GM23338 (cell line): ENCODE results near the gene PPIF.

Experiments
- CREB1 ChIP-seq: fragments of 250-450 bp; sonication (Bioruptor Pico); IDR thresholded peaks from 2 replicates; pipeline ENCODE4 v1.5.0; 2020; ENCODE audit warnings: low read depth, mild to moderate bottlenecking, moderate library complexity
- EZH2 ChIP-seq: fragments of 200-600 bp; sonication (generic); IDR thresholded peaks from one replicate; pipeline ENCODE4 v1.8.0; 2017; ENCODE audit warnings: antibody characterized with exemption, mild to moderate bottlenecking, low read depth; ENCODE audit not compliant: unreplicated experiment
- EZH2phosphoT487 ChIP-seq: fragments of 200-600 bp; sonication (generic); IDR thresholded peaks from one replicate; pipeline ENCODE4 v1.8.1; 2018; ENCODE audit warnings: antibody characterized with exemption; ENCODE audit not compliant: unreplicated experiment
- JUNB ChIP-seq: IDR thresholded peaks from one replicate; pipeline ENCODE4 v1.6.1; 2016; ENCODE audit warnings: antibody characterized with exemption; ENCODE audit not compliant: unreplicated experiment
- POLR2AphosphoS5 ChIP-seq: IDR thresholded peaks from 2 replicates; pipeline ENCODE4 v1.6.1; 2016; ENCODE audit warnings: antibody characterized with exemption, low read depth
- TF ChIP-seq, protein P1 (sequence below): IDR thresholded peaks from one replicate; pipeline ENCODE4 v1.6.1; 2018; ENCODE audit warnings: antibody characterized with exemption; ENCODE audit not compliant: unreplicated experiment
- TF ChIP-seq, protein P2 (sequence below), 2 experiments: fragments of 200-600 bp in 1 of 2; sonication (generic) in 1 of 2; conservative IDR thresholded peaks; 2 replicates each; pipeline versions ENCODE4 v1.5.1 to v1.6.1; 2016 to 2017; ENCODE audit warnings: antibody characterized with exemption in 2 of 2, low read depth in 2 of 2, mild to moderate bottlenecking in 2 of 2, moderate library complexity in 1 of 2
- TF ChIP-seq, protein P3 (sequence below): IDR thresholded peaks from 2 replicates; pipeline ENCODE4 v1.6.1; 2016; ENCODE audit warnings: antibody characterized with exemption

DNA sequence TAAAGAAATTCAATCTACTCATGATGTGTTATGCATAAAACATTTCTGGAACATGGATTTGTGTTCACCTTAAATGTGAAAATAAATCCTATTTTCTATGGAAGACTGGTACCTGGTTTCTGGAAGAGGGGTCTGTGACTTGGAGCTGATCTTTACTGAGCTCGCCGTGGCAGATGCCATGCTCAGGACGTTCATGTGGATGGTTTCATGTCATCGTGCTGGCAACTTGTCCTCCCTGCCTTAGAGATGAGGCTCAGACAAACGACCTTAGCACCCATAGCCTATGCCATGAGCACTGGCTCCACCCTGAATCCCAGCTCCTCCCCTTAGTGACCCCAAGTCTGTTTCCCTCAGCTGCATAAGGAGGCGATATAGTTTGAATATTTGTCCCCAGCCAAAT is 7.3 kb downstream of the PPIF start:
- TF ChIP-seq POLR2AphosphoS5 (no peak), EZH2 (no peak), EZH2phosphoT487 (no peak), CREB1 (CRISPR knock-in tag) (no peak), JUNB (no peak)
- TF ChIP-seq, protein P1, sequence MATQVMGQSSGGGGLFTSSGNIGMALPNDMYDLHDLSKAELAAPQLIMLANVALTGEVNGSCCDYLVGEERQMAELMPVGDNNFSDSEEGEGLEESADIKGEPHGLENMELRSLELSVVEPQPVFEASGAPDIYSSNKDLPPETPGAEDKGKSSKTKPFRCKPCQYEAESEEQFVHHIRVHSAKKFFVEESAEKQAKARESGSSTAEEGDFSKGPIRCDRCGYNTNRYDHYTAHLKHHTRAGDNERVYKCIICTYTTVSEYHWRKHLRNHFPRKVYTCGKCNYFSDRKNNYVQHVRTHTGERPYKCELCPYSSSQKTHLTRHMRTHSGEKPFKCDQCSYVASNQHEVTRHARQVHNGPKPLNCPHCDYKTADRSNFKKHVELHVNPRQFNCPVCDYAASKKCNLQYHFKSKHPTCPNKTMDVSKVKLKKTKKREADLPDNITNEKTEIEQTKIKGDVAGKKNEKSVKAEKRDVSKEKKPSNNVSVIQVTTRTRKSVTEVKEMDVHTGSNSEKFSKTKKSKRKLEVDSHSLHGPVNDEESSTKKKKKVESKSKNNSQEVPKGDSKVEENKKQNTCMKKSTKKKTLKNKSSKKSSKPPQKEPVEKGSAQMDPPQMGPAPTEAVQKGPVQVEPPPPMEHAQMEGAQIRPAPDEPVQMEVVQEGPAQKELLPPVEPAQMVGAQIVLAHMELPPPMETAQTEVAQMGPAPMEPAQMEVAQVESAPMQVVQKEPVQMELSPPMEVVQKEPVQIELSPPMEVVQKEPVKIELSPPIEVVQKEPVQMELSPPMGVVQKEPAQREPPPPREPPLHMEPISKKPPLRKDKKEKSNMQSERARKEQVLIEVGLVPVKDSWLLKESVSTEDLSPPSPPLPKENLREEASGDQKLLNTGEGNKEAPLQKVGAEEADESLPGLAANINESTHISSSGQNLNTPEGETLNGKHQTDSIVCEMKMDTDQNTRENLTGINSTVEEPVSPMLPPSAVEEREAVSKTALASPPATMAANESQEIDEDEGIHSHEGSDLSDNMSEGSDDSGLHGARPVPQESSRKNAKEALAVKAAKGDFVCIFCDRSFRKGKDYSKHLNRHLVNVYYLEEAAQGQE = no peak
- TF ChIP-seq, protein P2, sequence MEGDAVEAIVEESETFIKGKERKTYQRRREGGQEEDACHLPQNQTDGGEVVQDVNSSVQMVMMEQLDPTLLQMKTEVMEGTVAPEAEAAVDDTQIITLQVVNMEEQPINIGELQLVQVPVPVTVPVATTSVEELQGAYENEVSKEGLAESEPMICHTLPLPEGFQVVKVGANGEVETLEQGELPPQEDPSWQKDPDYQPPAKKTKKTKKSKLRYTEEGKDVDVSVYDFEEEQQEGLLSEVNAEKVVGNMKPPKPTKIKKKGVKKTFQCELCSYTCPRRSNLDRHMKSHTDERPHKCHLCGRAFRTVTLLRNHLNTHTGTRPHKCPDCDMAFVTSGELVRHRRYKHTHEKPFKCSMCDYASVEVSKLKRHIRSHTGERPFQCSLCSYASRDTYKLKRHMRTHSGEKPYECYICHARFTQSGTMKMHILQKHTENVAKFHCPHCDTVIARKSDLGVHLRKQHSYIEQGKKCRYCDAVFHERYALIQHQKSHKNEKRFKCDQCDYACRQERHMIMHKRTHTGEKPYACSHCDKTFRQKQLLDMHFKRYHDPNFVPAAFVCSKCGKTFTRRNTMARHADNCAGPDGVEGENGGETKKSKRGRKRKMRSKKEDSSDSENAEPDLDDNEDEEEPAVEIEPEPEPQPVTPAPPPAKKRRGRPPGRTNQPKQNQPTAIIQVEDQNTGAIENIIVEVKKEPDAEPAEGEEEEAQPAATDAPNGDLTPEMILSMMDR (conservative IDR thresholded peaks at IDR 0.05; ENCODE audit: low read depth in 2 of 2) = no peak
- TF ChIP-seq, protein P3, sequence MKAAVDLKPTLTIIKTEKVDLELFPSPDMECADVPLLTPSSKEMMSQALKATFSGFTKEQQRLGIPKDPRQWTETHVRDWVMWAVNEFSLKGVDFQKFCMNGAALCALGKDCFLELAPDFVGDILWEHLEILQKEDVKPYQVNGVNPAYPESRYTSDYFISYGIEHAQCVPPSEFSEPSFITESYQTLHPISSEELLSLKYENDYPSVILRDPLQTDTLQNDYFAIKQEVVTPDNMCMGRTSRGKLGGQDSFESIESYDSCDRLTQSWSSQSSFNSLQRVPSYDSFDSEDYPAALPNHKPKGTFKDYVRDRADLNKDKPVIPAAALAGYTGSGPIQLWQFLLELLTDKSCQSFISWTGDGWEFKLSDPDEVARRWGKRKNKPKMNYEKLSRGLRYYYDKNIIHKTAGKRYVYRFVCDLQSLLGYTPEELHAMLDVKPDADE = no peak
